Upper lobe of left lung (tissue), 4 donors: ENCODE data around the gene ST6GALNAC3.

Source experiments
- CTCF ChIP-seq, 6 experiments: fragments of 450-650 bp in 4 of 6; fragments of 200-600 bp in 2 of 6; sonication (generic) in 2 of 6; IDR thresholded peaks; one replicate each; pipeline ENCODE4 v1.5.1; 2016 to 2019; ENCODE audit warnings: antibody characterized with exemption in 6 of 6
- EP300 ChIP-seq, 4 donors: sonication (generic); formaldehyde crosslinking; IDR thresholded peaks; one replicate each; pipeline ENCODE4 v1.5.1; 2017; ENCODE audit warnings: antibody characterized with exemption in 4 of 4, control low read depth in 2 of 4
- POLR2A ChIP-seq, 4 donors: fragments of 450-650 bp; IDR thresholded peaks; one replicate each; pipeline ENCODE4 v1.5.1; 2016 to 2017; ENCODE audit warnings: antibody characterized with exemption in 4 of 4, mild to moderate bottlenecking in 2 of 4
- POLR2AphosphoS5 ChIP-seq, 2 donors: sonication (generic); formaldehyde crosslinking; IDR thresholded peaks; one replicate each; pipeline ENCODE4 v1.5.1; 2017; ENCODE audit warnings: antibody characterized with exemption in 2 of 2

DNA sequence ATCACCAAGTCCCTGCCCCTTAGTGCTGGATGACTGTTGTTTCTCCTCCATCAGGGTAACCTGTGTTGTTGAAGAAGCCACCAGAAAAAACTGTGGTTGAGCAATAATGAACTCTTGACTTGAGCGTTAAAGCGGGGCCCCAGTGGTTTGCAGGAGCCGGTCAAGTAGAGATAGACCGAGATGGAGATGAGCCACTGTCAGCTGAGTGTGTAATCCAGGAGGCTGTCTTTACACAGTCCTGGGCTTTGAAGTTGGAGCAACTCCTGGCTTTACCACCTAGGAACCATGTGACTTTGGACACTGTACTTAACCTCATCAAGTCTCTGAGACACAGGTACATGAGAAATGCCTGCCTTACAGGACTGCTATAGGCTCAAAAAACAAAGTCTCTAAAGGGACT lies 158.1 kb downstream of the ST6GALNAC3 start:
- TF ChIP-seq CTCF (IDR thresholded peaks at IDR 0.05) (no peak), POLR2A (IDR thresholded peaks at IDR 0.05) (no peak), EP300 (IDR thresholded peaks at IDR 0.05) (no peak), POLR2AphosphoS5 (IDR thresholded peaks at IDR 0.05) (no peak)
